Mammary epithelial cell (primary cell): ENCODE data around the gene ACER2.

Experiments
- EZH2 ChIP-seq: IDR thresholded peaks from 2 replicates; pipeline ENCODE4 v1.6.1; 2012; ENCODE audit warnings: low read length, inconsistent platforms, borderline replicate concordance
- TF ChIP-seq, protein P1 (sequence below), 2 donors: IDR thresholded peaks in 1 of 2; conservative IDR thresholded peaks in 1 of 2; 2 replicates each; pipeline ENCODE4 v1.5.1; 2011 to 2012; ENCODE audit warnings: inconsistent platforms in 2 of 2, low read length in 2 of 2, mild to moderate bottlenecking in 2 of 2, control low read depth in 1 of 2, low read depth in 1 of 2; ENCODE audit not compliant: insufficient read depth in 1 of 2; ENCODE audit errors: extremely low read depth in 1 of 2

- TF ChIP-seq, protein P1, sequence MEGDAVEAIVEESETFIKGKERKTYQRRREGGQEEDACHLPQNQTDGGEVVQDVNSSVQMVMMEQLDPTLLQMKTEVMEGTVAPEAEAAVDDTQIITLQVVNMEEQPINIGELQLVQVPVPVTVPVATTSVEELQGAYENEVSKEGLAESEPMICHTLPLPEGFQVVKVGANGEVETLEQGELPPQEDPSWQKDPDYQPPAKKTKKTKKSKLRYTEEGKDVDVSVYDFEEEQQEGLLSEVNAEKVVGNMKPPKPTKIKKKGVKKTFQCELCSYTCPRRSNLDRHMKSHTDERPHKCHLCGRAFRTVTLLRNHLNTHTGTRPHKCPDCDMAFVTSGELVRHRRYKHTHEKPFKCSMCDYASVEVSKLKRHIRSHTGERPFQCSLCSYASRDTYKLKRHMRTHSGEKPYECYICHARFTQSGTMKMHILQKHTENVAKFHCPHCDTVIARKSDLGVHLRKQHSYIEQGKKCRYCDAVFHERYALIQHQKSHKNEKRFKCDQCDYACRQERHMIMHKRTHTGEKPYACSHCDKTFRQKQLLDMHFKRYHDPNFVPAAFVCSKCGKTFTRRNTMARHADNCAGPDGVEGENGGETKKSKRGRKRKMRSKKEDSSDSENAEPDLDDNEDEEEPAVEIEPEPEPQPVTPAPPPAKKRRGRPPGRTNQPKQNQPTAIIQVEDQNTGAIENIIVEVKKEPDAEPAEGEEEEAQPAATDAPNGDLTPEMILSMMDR (conservative IDR thresholded peaks at IDR 0.05 in 1 of 2, IDR thresholded peaks at IDR 0.05 in 1 of 2; ENCODE audit: extremely low read depth in 1 of 2, insufficient read depth in 1 of 2, low read depth in 1 of 2, low read length in 2 of 2), result no peak
- no peak for TF ChIP-seq EZH2
Observed at GRCh38 chr9:19386502-19387044, 22.2 kb upstream of the ACER2 start.
